HCT116 (cell line): Measurements from ENCODE around the gene TAB3. TPM values are rescaled to one million over a fixed set of nuclear protein-coding genes. Genes with fewer than 3 reads are reported as not detected.

Source experiments
- ATAC-seq: fragments of 200-7000 bp; cut with Tn5 transposase; 2 replicates; pipeline ENCODE4 v1.9.1; 2020; ENCODE audit warnings: mild to moderate bottlenecking, moderate library complexity
- BruUV-seq: library from RNA; stranded (reverse); fragments of 400-500 nt; replicated peaks from 2 replicates; lab custom pipeline; 2021; lab: Mats Ljungman, UMichigan
- CTCF ChIA-PET: fragments of 300-600 bp; sonication (Branson Sonifier 250); formaldehyde crosslinking; loops from one replicate; lab custom pipeline; 2021; ENCODE audit warnings: antibody characterized with exemption; lab: Charles Lee
- POLR2A ChIA-PET: fragments of 300-600, 350-600 bp; sonication (Branson Sonifier 250); formaldehyde crosslinking; loops from one replicate; lab custom pipeline; 2021; ENCODE audit warnings: antibody characterized with exemption; lab: Charles Lee
- RAD21 ChIA-PET, 2 experiments: fragments of 300-600 bp; sonication (Branson Sonifier 250); formaldehyde crosslinking; loops; one replicate each; lab custom pipeline; 2023; ENCODE audit warnings: low total read pairs in 2 of 2; ENCODE audit not compliant: uncharacterized antibody in 2 of 2, unreplicated experiment in 2 of 2, low non-redundant PET in 1 of 2; lab: Charles Lee
- DNase-seq: peaks from one replicate; pipeline ENCODE4 v3.0.0-alpha.2; 2010; ENCODE audit warnings: low read depth, low spot score
- H2AFZ ChIP-seq: fragments of 200-600 bp; shearing (Covaris generic), sonication (generic); 2 replicates; pipeline ENCODE4 v1.6.1; 2017; ENCODE audit warnings: low read depth, mixed run types, mixed read lengths, antibody characterized with exemption, low read length; ENCODE audit not compliant: poor library complexity, severe bottlenecking
- H3K27ac ChIP-seq: 2 replicates; pipeline ENCODE4 v1.5.1; 2012; ENCODE audit warnings: low read depth, low read length
- H3K27me3 ChIP-seq: fragments of 200-600 bp; sonication (generic); 2 replicates; pipeline ENCODE4 v1.6.1; 2016; ENCODE audit warnings: mixed run types, low read length, mixed read lengths; ENCODE audit not compliant: insufficient read depth
- H3K36me3 ChIP-seq, 2 experiments: fragments of 200-500 bp in 1 of 2; fragments of 200-600 bp in 1 of 2; sonication (Bioruptor generic) in 1 of 2; sonication (generic) in 1 of 2; 2 replicates each; pipeline versions ENCODE4 v1.5.1 to v1.6.1; 2014 to 2016; ENCODE audit warnings: low read length in 2 of 2, inconsistent platforms in 1 of 2, mixed read lengths in 1 of 2, mixed run types in 1 of 2; ENCODE audit not compliant: insufficient read depth in 2 of 2, control insufficient read depth in 1 of 2
- H3K4me1 ChIP-seq, 2 experiments: fragments of 200-600 bp in 1 of 2; sonication (generic) in 1 of 2; 2 replicates each; pipeline versions ENCODE4 v1.5.1 to v1.6.1; 2012 to 2017; ENCODE audit warnings: low read length in 2 of 2, inconsistent platforms in 1 of 2, mild to moderate bottlenecking in 1 of 2, mixed read lengths in 1 of 2, mixed run types in 1 of 2, moderate library complexity in 1 of 2; ENCODE audit not compliant: insufficient read depth in 2 of 2, control insufficient read depth in 1 of 2
- H3K4me2 ChIP-seq: fragments of 200-600 bp; sonication (generic); 2 replicates; pipeline ENCODE4 v1.6.1; 2017; ENCODE audit warnings: mixed run types, low read length, mixed read lengths
- H3K4me3 ChIP-seq, 2 experiments: fragments of 200-600 bp in 1 of 2; sonication (generic) in 1 of 2; replicated peaks in 1 of 2; 2 replicates each; pipeline ENCODE4 v1.5.1; 2011 to 2016; ENCODE audit warnings: low read length in 2 of 2, control low read depth in 1 of 2, low read depth in 1 of 2, mild to moderate bottlenecking in 1 of 2, mixed read lengths in 1 of 2, mixed run types in 1 of 2
- H3K79me2 ChIP-seq: fragments of 200-600 bp; sonication (generic); 2 replicates; pipeline ENCODE4 v1.6.1; 2017; ENCODE audit warnings: mild to moderate bottlenecking, mixed run types, low read length, moderate library complexity, mixed read lengths; ENCODE audit not compliant: insufficient read depth
- H3K9ac ChIP-seq: fragments of 200-600 bp; sonication (generic); 2 replicates; pipeline ENCODE4 v1.6.1; 2016; ENCODE audit warnings: low read length, mixed read lengths
- H3K9me2 ChIP-seq: fragments of 200-600 bp; sonication (generic), shearing (Covaris generic); 2 replicates; pipeline ENCODE4 v1.6.1; 2017; ENCODE audit warnings: mixed run types, mild to moderate bottlenecking, moderate library complexity; ENCODE audit not compliant: insufficient read depth
- H3K9me3 ChIP-seq, 2 experiments: fragments of 200-500 bp in 1 of 2; fragments of 200-600 bp in 1 of 2; sonication (Bioruptor generic) in 1 of 2; sonication (generic) in 1 of 2; 2 replicates each; pipeline ENCODE4 v1.6.1; 2014 to 2017; ENCODE audit warnings: low read length in 2 of 2, mixed read lengths in 2 of 2, inconsistent platforms in 1 of 2, low read depth in 1 of 2, mild to moderate bottlenecking in 1 of 2, mixed run types in 1 of 2, moderate library complexity in 1 of 2; ENCODE audit not compliant: control insufficient read depth in 1 of 2, insufficient read depth in 1 of 2
- H4K20me1 ChIP-seq: fragments of 200-600 bp; sonication (generic), shearing (Covaris generic); 2 replicates; pipeline ENCODE4 v1.6.1; 2017; ENCODE audit warnings: mixed run types, mild to moderate bottlenecking, moderate library complexity; ENCODE audit not compliant: insufficient read depth
- CBX3 ChIP-seq: IDR thresholded peaks from 2 replicates; pipeline ENCODE4 v1.6.1; 2012; ENCODE audit warnings: low read depth
- CEBPB ChIP-seq: IDR thresholded peaks from 2 replicates; pipeline ENCODE4 v1.6.1; 2012; ENCODE audit warnings: low read depth
- JUND ChIP-seq: IDR thresholded peaks from 2 replicates; pipeline ENCODE4 v1.6.1; 2012
- POLR2A ChIP-seq: IDR thresholded peaks from 2 replicates; pipeline ENCODE4 v1.7.0; 2011; ENCODE audit warnings: borderline replicate concordance; ENCODE audit not compliant: insufficient read depth, insufficient read length; ENCODE audit errors: extremely low read depth
- POLR2AphosphoS5 ChIP-seq: IDR thresholded peaks from 2 replicates; pipeline ENCODE4 v1.6.1; 2011; ENCODE audit warnings: mild to moderate bottlenecking, low read depth, low read length, moderate library complexity
- RAD21 ChIP-seq: IDR thresholded peaks from 2 replicates; pipeline ENCODE4 v1.6.1; 2012; ENCODE audit warnings: low read depth, mild to moderate bottlenecking
- SIN3A ChIP-seq: IDR thresholded peaks from 2 replicates; pipeline ENCODE4 v1.6.1; 2012; ENCODE audit warnings: low read depth
- SRF ChIP-seq: IDR thresholded peaks from 2 replicates; pipeline ENCODE4 v1.6.1; 2012; ENCODE audit warnings: low read depth
- TCF7L2 ChIP-seq: IDR thresholded peaks from 2 replicates; pipeline ENCODE4 v1.7.0; 2011; ENCODE audit warnings: borderline replicate concordance, inconsistent platforms; ENCODE audit not compliant: insufficient read depth, insufficient read length; ENCODE audit errors: extremely low read depth
- YY1 ChIP-seq: IDR thresholded peaks from 2 replicates; pipeline ENCODE4 v1.6.1; 2011; ENCODE audit warnings: low read length, low read depth, moderate library complexity, mild to moderate bottlenecking; ENCODE audit not compliant: insufficient replicate concordance; ENCODE audit errors: extremely low read depth
- ZNF274 ChIP-seq: fragments of 200-500 bp; sonication (Bioruptor generic); IDR thresholded peaks from 2 replicates; pipeline ENCODE4 v1.6.1; 2014; ENCODE audit warnings: mild to moderate bottlenecking, low read depth, low read length, inconsistent platforms
- intact Hi-C: fragments of 100-400 bp; cut with micrococcal nuclease; formaldehyde crosslinking; loops from 2 replicates; pipeline ENCODE4 v1.10.0; 2022
- total RNA-seq: library from RNA; stranded (reverse); gene quantifications from one replicate; pipeline ENCODE4 v1.2.1, GENCODE V29; 2021; ENCODE audit not compliant: unreplicated experiment
- TF ChIP-seq, protein P1 (sequence below): IDR thresholded peaks from 2 replicates; pipeline ENCODE4 v1.6.1; 2012; ENCODE audit warnings: low read depth
- TF ChIP-seq, protein P2 (sequence below), 3 experiments: fragments of 200-600 bp in 1 of 3; sonication (generic) in 1 of 3; IDR thresholded peaks in 2 of 3; conservative IDR thresholded peaks in 1 of 3; 2 replicates each; pipeline ENCODE4 v1.5.1; 2012 to 2017; ENCODE audit warnings: low read depth in 2 of 3, low read length in 2 of 3, antibody characterized with exemption in 1 of 3, borderline replicate concordance in 1 of 3, control low read depth in 1 of 3, mild to moderate bottlenecking in 1 of 3, mixed read lengths in 1 of 3, mixed run types in 1 of 3, moderate library complexity in 1 of 3; ENCODE audit not compliant: insufficient read depth in 1 of 3
- TF ChIP-seq, protein P3 (sequence below): IDR thresholded peaks from 2 replicates; pipeline ENCODE4 v1.6.1; 2012

The TAB3 gene
- total RNA-seq, 1 experiment from 2014 or later: 11.2 TPM

DNA sequence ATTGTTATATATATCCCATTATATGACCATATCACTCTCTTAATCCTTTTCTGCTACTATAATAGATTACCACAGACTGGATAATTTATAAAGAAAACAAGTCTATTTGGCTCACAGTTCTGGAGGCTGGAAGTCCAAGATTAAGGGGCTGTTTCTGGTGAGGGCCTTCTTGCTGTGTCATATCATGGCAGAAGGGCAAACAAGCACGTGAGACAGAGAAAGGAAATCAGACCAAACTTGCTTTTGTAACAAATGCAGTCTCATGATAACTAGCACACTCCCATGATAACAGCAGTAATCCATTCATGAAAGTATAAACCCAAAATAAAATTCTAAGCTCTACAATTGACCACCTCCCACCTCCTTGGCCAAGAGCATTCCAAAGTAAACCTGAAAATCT, 16.3 kb upstream of the TAB3 start (continued):
- no peak for TF ChIP-seq YY1
- no peak for TF ChIP-seq POLR2A
- no peak for TF ChIP-seq RAD21

DNA sequence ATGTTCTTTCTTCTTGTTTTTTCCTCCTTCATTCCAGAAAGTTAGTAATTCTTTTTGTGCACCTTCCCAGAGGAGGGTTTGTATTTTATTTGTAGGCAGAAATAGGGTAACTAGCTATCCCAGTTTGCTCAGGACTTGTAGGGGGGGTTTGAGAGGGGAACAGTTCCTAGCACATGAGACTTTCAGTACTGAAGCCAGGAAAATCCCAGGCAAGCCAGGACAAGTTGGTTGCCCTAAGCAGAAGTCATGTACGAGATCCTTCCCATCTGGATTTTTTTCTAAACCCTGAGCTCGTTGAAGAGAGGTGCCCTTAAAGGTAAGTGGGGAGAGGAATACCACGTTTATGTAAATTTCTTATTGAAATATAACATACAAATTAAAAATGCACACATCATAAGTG, 15.6 kb upstream of the TAB3 start:
- TF ChIP-seq JUND: no peak
- TF ChIP-seq SIN3A: no peak
- TF ChIP-seq CBX3: no peak
- TF ChIP-seq, protein P1, sequence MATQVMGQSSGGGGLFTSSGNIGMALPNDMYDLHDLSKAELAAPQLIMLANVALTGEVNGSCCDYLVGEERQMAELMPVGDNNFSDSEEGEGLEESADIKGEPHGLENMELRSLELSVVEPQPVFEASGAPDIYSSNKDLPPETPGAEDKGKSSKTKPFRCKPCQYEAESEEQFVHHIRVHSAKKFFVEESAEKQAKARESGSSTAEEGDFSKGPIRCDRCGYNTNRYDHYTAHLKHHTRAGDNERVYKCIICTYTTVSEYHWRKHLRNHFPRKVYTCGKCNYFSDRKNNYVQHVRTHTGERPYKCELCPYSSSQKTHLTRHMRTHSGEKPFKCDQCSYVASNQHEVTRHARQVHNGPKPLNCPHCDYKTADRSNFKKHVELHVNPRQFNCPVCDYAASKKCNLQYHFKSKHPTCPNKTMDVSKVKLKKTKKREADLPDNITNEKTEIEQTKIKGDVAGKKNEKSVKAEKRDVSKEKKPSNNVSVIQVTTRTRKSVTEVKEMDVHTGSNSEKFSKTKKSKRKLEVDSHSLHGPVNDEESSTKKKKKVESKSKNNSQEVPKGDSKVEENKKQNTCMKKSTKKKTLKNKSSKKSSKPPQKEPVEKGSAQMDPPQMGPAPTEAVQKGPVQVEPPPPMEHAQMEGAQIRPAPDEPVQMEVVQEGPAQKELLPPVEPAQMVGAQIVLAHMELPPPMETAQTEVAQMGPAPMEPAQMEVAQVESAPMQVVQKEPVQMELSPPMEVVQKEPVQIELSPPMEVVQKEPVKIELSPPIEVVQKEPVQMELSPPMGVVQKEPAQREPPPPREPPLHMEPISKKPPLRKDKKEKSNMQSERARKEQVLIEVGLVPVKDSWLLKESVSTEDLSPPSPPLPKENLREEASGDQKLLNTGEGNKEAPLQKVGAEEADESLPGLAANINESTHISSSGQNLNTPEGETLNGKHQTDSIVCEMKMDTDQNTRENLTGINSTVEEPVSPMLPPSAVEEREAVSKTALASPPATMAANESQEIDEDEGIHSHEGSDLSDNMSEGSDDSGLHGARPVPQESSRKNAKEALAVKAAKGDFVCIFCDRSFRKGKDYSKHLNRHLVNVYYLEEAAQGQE: no peak
- no peak for TF ChIP-seq TCF7L2
- TF ChIP-seq POLR2AphosphoS5: no peak
- no peak for TF ChIP-seq SRF
- TF ChIP-seq CEBPB: no peak
- TF ChIP-seq ZNF274: no peak
- TF ChIP-seq, protein P2, sequence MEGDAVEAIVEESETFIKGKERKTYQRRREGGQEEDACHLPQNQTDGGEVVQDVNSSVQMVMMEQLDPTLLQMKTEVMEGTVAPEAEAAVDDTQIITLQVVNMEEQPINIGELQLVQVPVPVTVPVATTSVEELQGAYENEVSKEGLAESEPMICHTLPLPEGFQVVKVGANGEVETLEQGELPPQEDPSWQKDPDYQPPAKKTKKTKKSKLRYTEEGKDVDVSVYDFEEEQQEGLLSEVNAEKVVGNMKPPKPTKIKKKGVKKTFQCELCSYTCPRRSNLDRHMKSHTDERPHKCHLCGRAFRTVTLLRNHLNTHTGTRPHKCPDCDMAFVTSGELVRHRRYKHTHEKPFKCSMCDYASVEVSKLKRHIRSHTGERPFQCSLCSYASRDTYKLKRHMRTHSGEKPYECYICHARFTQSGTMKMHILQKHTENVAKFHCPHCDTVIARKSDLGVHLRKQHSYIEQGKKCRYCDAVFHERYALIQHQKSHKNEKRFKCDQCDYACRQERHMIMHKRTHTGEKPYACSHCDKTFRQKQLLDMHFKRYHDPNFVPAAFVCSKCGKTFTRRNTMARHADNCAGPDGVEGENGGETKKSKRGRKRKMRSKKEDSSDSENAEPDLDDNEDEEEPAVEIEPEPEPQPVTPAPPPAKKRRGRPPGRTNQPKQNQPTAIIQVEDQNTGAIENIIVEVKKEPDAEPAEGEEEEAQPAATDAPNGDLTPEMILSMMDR (IDR thresholded peaks at IDR 0.05 in 2 of 3, conservative IDR thresholded peaks at IDR 0.05 in 1 of 3; ENCODE audit: borderline replicate concordance in 1 of 3, insufficient read depth in 1 of 3, low read depth in 2 of 3, low read length in 2 of 3): no peak
- TF ChIP-seq, protein P3, sequence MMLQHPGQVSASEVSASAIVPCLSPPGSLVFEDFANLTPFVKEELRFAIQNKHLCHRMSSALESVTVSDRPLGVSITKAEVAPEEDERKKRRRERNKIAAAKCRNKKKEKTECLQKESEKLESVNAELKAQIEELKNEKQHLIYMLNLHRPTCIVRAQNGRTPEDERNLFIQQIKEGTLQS: no peak
- TF ChIP-seq, all 23 proteins: peak for 0
- Histone ChIP-seq H3K4me2 (no peak overlapping the region), H3K79me2 (no peaks in the 10 kb centered on the region), H3K4me1 (peaks cover 0 to 22% of the 10 kb centered on the region in 2 experiments; a peak in 1 of 4 replicates), H3K4me3 (no peak overlapping the region), H2AFZ (no peak overlapping the region), H3K36me3 (no peaks in the 10 kb centered on the region), H3K27ac (no peak overlapping the region), H3K9me2 (no peaks in the 10 kb centered on the region), H3K9ac (no peak overlapping the region), H3K9me3 (no peaks in the 10 kb centered on the region), H3K27me3 (no peaks in the 10 kb centered on the region), H4K20me1 (no peaks in the 10 kb centered on the region)
- intact Hi-C loops: no loop called here
- no TSS peak for BruUV-seq
- no peak for ATAC-seq
- DNase-seq: no peak
- ChIA-PET CTCF (no interaction called here), RAD21 (no interaction called here), POLR2A (no interaction called here)
